Chondrocyte (in vitro differentiated cells): ENCODE data around the gene PTPRN2. TPM values are rescaled to one million over a fixed set of nuclear protein-coding genes. Genes with fewer than 3 reads are reported as not detected.

Experiments used
- DNase-seq: peaks from one replicate; pipeline ENCODE4 v3.0.0; 2021; ENCODE audit warnings: mixed read lengths, low spot score
- H3K27ac Mint-ChIP-seq: one replicate; pipeline ENCODE4 v1.8.0; 2021; ENCODE audit warnings: mild to moderate bottlenecking, moderate library complexity, mixed read lengths; ENCODE audit not compliant: unreplicated experiment
- H3K27me3 Mint-ChIP-seq: 2 replicates; pipeline ENCODE4 v1.8.0; 2021; ENCODE audit warnings: low read depth, mixed read lengths
- H3K36me3 Mint-ChIP-seq: 2 replicates; pipeline ENCODE4 v1.8.0; 2021; ENCODE audit warnings: low read depth, mixed read lengths
- H3K4me1 Mint-ChIP-seq: 2 replicates; pipeline ENCODE4 v1.8.0; 2021; ENCODE audit warnings: low read depth, mild to moderate bottlenecking, mixed read lengths
- H3K4me3 Mint-ChIP-seq: one replicate; pipeline ENCODE4 v1.8.0; 2021; ENCODE audit warnings: mild to moderate bottlenecking, moderate library complexity, mixed read lengths; ENCODE audit not compliant: unreplicated experiment
- H3K9me3 Mint-ChIP-seq: 2 replicates; pipeline ENCODE4 v1.8.0; 2021; ENCODE audit warnings: low read depth, mixed read lengths
- CTCF ChIP-seq: fragments of 200-600 bp; sonication (generic); IDR thresholded peaks from 2 replicates; pipeline ENCODE4 v1.5.0; 2021; ENCODE audit warnings: antibody characterized with exemption, mild to moderate bottlenecking, moderate library complexity
- total RNA-seq: library from RNA; stranded (reverse); gene quantifications from 3 replicates; pipeline ENCODE4 v1.2.1, GENCODE V29; 2021

PTPRN2 gene
- total RNA-seq, 1 donor from 2014 or later = 0.30 TPM

DNA sequence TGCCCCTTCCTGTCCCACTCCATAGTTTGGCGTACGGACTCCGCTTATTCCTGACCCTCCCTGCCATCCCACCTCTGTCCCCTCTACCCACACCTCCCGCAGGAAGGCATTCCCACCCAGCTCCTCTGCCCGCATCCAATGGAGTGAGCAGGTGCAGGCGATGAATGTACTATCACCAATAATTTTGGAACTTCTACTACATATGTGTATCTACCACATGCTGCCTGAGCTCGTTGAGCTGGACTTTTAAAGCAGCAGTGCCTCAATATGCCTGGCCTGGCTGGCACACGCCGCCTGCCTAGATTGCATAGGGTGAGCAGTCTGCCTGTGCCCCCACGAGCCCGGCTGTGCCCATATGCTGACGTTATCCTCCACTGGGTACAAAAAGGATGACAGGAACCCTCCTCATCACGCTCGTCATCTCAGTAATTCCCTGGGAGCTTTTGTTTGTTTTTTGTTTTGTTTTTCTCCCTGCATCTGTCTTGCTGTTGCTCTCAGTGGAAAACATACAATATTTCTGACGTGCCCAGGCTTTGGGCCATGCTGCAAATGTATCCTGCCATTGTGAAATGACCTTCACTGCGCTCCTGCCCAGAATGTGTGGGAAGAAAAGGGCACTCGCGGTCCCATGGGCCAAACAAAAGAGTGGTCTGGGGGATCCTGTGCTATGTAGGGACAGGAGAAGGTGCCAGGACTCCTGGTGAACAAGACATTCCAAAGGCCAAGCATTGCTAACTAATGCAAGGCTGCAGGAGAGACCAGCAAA lies 302.8 kb downstream of the PTPRN2 start:
- DNase-seq = no peak
- Mint-ChIP-seq H3K9me3 (peaks cover 75% of the 10 kb centered on the region), H3K36me3 (no peaks in the 10 kb centered on the region), H3K4me3 (no peak overlapping the region), H3K27ac (no peak overlapping the region), H3K4me1 (no peaks in the 10 kb centered on the region), H3K27me3 (no peaks in the 10 kb centered on the region)
- no peak for TF ChIP-seq CTCF

GRCh38 chr7:158284121-158284520 lies 303.5 kb downstream of the PTPRN2 start:
- no peaks in the 10 kb centered on the region for H3K4me1 Mint-ChIP-seq
- no peak for DNase-seq
- H3K9me3 Mint-ChIP-seq = peaks cover 71% of the 10 kb centered on the region
- H3K4me3 Mint-ChIP-seq = no peak overlapping the region
- TF ChIP-seq CTCF = no peak
- no peaks in the 10 kb centered on the region for H3K36me3 Mint-ChIP-seq
- no peaks in the 10 kb centered on the region for H3K27me3 Mint-ChIP-seq
- no peak overlapping the region for H3K27ac Mint-ChIP-seq

DNA sequence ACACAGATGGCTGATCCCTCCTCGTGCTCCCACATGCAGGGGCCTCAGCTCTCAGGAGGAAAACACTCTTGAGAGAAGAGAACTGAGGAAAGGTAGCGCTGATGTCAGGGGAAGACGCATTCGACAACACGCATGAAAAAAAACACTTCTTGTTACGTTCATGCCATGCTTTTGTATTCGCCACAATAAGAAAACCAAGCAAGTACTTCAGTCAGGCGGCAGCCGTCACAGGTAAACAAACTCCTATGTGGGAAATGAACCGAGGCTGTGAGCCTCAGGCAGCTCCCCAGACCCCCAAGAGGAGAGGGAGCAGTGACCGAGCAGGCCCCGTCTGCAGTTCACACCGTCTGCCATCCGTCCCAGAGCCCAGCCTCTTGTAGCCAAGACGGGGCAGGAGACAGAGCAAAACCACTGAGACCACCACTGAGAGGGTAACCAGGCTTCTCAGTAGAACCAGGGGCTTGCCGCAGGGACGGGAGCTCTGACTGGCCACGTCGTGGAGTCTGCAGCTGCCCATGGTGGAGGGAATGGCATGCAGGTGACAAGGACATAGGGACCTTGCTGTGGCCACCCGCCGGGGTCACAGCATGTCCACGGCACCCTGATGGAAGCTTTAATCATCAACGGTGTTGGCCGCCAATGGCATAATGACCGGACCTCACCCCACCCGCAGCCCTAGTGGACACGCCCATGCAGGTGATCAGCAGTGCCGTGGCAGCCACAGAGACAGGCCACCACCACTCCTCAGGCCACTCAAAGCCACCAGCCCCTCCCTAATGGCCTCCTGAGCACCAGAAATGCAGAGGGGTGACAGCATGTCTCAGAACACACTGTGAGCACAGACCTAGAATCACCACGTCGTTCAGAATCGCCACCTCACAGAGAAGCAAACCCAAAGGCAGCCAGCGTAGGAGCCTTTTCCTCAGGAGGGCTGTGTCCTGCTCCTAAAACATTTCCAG lies 304.3 kb downstream of the PTPRN2 start:
- DNase-seq = no peak
- no peak overlapping the region for H3K27ac Mint-ChIP-seq
- H3K4me1 Mint-ChIP-seq = no peaks in the 10 kb centered on the region
- peaks cover 65% of the 10 kb centered on the region for H3K9me3 Mint-ChIP-seq
- no peaks in the 10 kb centered on the region for H3K27me3 Mint-ChIP-seq
- TF ChIP-seq CTCF = no peak
- H3K36me3 Mint-ChIP-seq = no peaks in the 10 kb centered on the region
- H3K4me3 Mint-ChIP-seq = no peak overlapping the region

GRCh38 chr7:158282461-158283001 lies 305.1 kb downstream of the PTPRN2 start:
- Mint-ChIP-seq H3K27ac (no peak overlapping the region), H3K4me1 (no peaks in the 10 kb centered on the region), H3K4me3 (no peak overlapping the region), H3K27me3 (no peaks in the 10 kb centered on the region), H3K36me3 (no peaks in the 10 kb centered on the region), H3K9me3 (peaks cover 57% of the 10 kb centered on the region)
- no peak for TF ChIP-seq CTCF
- DNase-seq = no peak

GRCh38 chr7:158281441-158281840 lies 306.2 kb downstream of the PTPRN2 start:
- DNase-seq = no peak
- H3K4me1 Mint-ChIP-seq = no peaks in the 10 kb centered on the region
- no peak overlapping the region for H3K4me3 Mint-ChIP-seq
- H3K9me3 Mint-ChIP-seq = peaks cover 46% of the 10 kb centered on the region
- no peaks in the 10 kb centered on the region for H3K36me3 Mint-ChIP-seq
- no peak overlapping the region for H3K27ac Mint-ChIP-seq
- H3K27me3 Mint-ChIP-seq = no peaks in the 10 kb centered on the region
- no peak for TF ChIP-seq CTCF
